HG02970 (cell line): ENCODE results near the gene TMEM222.

Experiments
- ATAC-seq: cut with Tn5 transposase; IDR thresholded peaks from one replicate; pipeline ENCODE4 v1.9.1; 2021; ENCODE audit warnings: mild to moderate bottlenecking, moderate library complexity, moderate number of reproducible peaks; ENCODE audit not compliant: unreplicated experiment, low FRiP score

TMEM222 gene

GRCh38 chr1:27306071-27306470 lies 15.9 kb upstream of the TMEM222 start:
- no peak for ATAC-seq

GRCh38 chr1:27306892-27307761 lies 14.8 kb upstream of the TMEM222 start:
- no peak for ATAC-seq

GRCh38 chr1:27307874-27308598 lies 13.9 kb upstream of the TMEM222 start:
- ATAC-seq: no peak

- ATAC-seq: no peak
These were observed 7.8 kb upstream of the TMEM222 start for GRCh38 chr1:27314169-27314568.

GRCh38 chr1:27314737-27315136 lies 7.2 kb upstream of the TMEM222 start:
- no peak for ATAC-seq

GRCh38 chr1:27316860-27317259 lies 5.1 kb upstream of the TMEM222 start:
- no peak for ATAC-seq

GRCh38 chr1:27318136-27318535 lies 3.8 kb upstream of the TMEM222 start:
- ATAC-seq: no peak

- no peak for ATAC-seq
These were observed 3.4 kb upstream of the TMEM222 start for GRCh38 chr1:27318596-27318995.

GRCh38 chr1:27322569-27323240 lies 742 bp downstream of the TMEM222 start:
- no peak for ATAC-seq

GRCh38 chr1:27325286-27325685 lies 3.3 kb downstream of the TMEM222 start:
- no peak for ATAC-seq

- ATAC-seq: no peak
These were observed 6.0 kb downstream of the TMEM222 start for GRCh38 chr1:27327964-27328363.

GRCh38 chr1:27330786-27331185 lies 8.8 kb downstream of the TMEM222 start:
- ATAC-seq: no peak

GRCh38 chr1:27331426-27331825 lies 9.5 kb downstream of the TMEM222 start:
- no peak for ATAC-seq

GRCh38 chr1:27331922-27332321 lies 10.0 kb downstream of the TMEM222 start:
- no peak for ATAC-seq

- ATAC-seq: no peak
These were observed 10.7 kb downstream of the TMEM222 start for GRCh38 chr1:27332536-27333281.

- ATAC-seq: no peak
These were observed 11.8 kb downstream of the TMEM222 start for GRCh38 chr1:27333717-27334279.

- ATAC-seq: no peak
These were observed 13.8 kb downstream of the TMEM222 start for GRCh38 chr1:27335506-27336422.

GRCh38 chr1:27336756-27337155 lies 14.8 kb downstream of the TMEM222 start:
- no peak for ATAC-seq

- ATAC-seq: no peak
These were observed 16.8 kb downstream of the TMEM222 start for GRCh38 chr1:27338751-27339150.
